Suppressor macrophage (primary cell): ENCODE data around the gene SLC16A12.

Experiments used
- DNase-seq, 4 experiments: peaks; one replicate each; pipeline ENCODE4 v3.0.0-alpha.2; 2020 to 2022
- total RNA-seq, 17 experiments: gene quantifications; one replicate each; lab custom pipeline; 2026; ENCODE audit warnings: mixed read lengths in 6 of 17, inconsistent platforms in 3 of 17; lab: John Stamatoyannopoulos, UW

Gene SLC16A12, protein sequence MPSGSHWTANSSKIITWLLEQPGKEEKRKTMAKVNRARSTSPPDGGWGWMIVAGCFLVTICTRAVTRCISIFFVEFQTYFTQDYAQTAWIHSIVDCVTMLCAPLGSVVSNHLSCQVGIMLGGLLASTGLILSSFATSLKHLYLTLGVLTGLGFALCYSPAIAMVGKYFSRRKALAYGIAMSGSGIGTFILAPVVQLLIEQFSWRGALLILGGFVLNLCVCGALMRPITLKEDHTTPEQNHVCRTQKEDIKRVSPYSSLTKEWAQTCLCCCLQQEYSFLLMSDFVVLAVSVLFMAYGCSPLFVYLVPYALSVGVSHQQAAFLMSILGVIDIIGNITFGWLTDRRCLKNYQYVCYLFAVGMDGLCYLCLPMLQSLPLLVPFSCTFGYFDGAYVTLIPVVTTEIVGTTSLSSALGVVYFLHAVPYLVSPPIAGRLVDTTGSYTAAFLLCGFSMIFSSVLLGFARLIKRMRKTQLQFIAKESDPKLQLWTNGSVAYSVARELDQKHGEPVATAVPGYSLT
- total RNA-seq: 0 to 1.7 (median 0) reads per million in 17 experiments

DNA sequence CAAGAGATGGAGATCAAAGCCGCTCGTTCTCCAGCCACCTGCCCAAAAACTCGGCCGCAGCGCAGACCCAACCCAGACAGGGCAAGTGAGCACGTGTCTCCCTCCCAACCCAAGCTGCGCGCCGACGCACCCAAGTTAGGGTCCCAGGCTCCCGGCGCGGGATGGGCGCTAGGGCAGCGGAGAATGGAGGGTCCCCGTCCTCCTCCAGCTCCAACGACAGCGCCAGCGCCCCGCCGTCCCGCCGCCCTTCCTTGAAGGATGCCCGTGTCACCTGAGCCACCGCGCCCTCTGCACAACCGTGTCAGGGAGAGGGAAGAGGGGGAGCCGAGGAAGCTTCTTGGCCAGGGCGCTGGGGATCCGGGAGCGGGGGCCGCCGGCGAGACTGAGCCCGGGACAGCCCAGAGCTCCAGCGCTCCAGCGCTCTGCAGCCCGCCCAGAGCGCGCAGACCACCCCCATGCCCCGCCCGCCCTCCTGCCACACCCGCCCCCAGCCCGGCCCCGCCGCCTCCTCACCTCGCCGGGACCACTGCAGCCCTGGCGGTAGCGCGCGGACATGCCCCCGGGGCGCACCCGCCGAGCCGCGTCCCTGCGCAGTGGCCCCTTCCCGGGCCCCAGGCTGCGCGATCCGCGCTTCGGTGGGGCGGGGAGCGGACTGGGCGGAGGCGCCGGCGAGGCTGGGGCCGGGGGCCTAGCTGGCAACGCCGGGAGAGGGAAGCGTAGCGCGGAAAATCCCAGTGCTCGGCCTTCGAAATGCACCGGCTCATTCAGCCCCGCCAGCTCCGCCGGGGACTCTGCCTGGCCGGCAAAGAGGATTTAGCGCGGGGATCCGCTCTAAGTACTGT, at the start of gene SLC16A12:
Gene SLC16A12, minus strand, starts transcription at position 424 of the 842 bp plus-strand sequence. CDS start 73,016 bp downstream, outside the sequence.
- peak in 1 of 4 experiments; percentile 2 for DNase-seq

DNA sequence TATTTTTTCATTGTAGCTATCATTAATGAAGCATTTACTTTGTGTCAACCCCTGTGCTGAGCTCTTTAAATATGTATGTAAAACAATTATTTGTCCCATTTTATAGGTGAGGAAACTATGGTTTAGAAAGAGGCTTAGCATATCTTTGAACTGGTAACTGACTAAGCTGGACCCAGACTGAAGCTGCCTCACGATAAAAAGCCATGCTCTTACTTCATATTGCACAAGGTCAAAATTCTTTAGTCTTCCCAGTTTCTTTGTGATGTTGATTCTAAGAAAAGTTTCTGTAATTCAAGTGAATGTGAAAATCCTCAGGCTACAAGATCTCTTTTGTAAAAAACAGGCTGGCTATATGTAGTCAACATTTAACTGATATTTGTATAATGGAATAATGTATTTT, 46.6 kb upstream of the SLC16A12 start:
- no peak for DNase-seq

DNA sequence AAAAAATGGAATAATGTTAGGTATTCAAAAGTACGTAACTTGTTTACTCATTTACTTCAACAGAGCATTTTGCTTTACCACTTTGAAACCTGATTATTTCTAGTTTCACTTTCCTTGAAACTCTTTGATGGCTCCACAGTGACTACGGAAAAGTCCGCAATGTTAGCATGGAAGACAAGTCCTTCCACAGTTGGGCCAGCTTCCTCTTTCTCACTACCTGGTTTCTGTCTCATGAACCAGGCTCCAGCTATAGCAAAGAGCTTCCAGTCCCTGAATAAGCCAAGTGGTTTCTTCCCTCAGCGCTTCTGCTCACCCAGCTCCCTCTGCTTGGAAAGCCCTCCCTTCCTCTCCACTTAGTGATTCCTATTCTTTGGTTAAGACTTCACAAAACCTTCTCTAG, 44.8 kb upstream of the SLC16A12 start:
- DNase-seq: peak in 3 of 4 experiments; percentile 15 to 28 (median 23)

DNA sequence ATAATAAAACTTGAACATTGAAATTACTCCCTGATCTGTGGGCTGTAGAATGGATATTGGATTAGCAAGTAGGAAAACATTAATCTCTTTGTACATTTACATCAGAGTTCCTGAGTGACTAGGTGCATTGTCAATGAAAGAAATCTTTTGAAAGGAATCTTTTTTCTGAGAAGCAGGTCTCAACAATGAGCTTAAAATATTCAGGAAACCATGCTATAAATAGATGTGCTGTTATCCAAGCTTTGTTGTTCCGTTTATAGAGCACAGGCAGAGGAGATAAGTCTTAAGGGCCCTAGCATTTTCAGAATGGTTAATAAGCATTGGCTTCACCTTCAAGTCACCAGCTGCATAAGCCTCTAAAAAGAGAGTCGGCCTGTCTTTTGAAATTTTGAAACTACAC, 41.3 kb upstream of the SLC16A12 start:
- DNase-seq: no peak

DNA sequence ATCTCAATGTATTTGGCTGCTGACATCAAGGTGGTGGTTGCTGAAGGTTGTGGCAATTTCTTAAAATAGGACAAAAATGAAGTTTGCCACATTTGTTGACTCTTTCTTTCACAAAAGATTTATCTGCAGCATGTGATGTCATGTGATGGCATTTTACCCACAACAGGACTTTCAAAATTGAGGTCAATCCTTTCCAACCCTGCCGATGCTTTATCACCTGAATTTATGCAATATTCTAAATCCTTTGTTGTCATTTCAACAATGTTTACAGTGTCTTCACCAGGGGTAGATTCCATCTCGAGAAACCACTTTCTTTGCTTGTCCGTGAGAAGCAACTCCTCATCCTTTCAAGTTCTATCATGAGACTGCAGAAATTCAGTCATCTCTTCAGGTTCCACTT, 40.6 kb upstream of the SLC16A12 start:
- no peak for DNase-seq

DNA sequence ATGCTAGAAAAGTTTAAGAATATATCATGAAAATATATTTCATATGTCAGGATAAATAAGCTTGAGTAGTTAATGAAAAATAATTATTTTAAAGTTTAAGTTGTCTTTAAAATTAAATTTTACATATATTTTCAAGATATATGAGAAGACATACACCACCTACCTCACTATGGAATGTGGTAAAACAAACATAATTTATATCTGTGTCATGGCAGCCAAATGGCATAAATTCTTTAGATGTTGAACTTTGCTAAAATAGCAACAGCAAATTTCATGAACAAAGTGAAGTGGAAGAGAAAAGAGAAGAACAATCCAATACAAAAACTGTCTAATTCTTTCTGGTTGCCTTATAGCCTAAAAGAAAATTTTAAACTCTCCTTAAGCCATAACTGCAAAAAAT, 39.6 kb upstream of the SLC16A12 start:
- DNase-seq: no peak

DNA sequence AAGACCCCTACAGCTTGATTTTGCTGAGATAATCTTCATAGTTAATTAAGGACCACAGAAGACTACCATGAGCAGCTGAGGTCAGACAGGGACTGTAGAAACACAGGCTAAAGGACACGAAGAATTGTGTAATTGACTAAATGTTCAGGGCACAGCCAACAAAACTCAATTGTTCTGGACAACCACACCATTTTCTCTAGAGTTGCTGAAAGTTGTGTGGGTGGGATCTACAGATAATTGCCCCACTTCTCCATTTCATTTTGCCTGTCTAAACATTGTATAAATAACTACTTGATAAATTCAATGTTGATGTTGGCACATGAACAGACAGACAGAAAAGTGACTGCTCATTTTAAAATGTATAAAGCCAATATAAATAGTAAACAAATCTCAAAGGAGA, 39.0 kb upstream of the SLC16A12 start:
- DNase-seq: peak; percentile 12 to 69 (median 36)

DNA sequence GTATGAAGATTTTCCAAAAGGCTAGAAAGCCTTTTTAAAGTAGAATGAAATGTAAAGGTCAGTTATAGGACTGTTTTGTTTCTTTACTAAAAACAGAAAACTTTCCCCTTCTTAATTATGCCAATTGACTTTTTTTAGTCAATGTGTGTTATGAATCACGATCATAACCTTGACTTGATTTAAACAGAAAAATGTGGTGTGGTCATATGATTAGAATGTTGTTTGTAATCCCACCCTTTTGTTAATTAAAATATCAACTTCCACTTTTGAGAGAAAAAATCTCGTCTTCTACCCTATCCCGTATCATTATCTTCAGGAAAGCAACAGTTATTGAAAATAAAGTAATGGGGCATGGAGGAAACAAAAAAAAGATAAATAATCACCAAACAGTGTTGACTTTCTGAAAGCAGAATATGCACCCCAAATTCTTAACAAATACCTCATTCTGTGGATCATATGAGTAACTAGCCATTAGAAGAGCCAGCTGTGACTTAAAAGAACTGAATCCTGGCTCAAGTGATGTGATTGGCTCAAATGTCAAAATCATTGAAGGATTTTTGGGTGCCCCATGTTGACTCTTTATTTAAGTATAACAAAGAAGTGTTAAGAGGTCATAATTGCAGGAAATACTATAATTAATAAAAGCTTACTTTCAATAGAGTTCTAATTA, 32.3 kb upstream of the SLC16A12 start:
- DNase-seq: no peak

DNA sequence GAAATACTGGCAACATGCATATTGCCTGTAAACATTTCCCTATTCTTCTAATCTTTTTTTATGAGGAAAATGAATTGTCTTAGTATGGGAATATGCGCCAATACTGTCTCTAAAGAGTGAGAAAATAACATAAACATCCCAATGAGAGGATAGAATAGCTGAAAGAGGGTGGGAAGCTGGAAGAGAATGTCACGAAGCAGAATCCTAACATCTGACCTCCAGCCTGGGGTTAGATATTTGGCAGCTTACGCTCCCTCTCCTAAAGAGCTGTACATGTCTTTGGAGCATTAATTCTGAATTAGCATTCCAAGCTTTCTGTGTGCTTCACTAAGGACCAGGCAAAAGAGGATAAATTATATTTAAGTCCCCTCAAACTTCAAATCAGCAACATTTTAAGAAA, 31.6 kb upstream of the SLC16A12 start:
- DNase-seq: no peak

DNA sequence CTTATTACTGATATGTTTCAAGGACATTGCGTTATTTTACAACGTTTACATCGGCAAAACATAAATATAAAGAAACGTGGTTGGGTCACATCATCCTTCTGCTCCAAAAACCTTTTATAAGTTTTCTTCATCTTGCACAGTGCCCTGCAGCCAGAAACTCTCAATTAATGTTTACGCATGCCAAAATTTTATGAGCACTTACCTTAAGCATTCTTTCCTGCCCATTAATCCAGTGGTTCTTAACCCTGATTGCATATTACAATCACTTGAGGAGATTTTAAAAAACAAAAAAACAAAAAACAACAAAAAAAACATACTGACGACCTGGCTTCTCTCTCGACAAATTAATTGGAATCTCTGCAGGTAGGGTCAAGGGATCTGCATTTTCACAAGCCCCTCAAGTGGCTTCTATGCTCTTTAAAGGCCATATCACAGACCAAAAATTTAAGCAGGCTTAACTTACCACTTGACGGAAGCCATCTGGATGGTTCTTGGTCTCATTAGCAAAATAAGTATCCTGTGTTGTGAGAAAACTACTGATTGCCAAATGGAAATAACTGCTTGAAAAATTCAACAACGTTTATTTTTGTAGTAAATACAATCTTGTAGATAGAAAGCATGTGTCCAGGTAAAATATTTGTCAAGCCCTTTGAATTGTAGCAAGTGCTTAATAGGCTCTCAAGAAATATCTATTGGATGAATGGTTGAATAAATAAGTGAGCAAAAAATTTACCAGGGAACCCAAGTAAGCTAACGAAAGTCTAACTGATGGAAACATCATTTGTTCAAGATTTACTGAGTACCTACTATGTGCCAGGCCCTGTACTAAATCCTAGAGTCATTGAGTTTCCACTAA, 30.9 kb upstream of the SLC16A12 start:
- DNase-seq: no peak

DNA sequence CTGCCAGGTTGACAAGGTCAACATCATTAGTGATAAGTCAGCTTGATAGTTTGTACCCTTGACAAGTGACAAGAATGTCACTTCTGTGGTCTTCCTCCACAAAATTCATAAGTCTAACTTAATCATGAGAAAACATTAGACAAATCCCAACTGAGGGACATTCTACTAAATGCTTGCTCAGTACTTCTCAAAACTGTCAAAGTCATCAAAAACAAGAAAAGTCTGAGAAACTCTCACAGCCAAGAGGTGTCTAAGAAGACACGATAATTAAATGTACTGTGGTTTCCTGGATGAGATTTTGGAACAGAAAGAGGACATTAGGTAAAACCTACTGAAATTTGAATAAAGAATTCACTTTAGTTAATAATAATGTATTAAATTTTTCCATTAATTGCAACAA, 29.8 kb upstream of the SLC16A12 start:
- no peak for DNase-seq

DNA sequence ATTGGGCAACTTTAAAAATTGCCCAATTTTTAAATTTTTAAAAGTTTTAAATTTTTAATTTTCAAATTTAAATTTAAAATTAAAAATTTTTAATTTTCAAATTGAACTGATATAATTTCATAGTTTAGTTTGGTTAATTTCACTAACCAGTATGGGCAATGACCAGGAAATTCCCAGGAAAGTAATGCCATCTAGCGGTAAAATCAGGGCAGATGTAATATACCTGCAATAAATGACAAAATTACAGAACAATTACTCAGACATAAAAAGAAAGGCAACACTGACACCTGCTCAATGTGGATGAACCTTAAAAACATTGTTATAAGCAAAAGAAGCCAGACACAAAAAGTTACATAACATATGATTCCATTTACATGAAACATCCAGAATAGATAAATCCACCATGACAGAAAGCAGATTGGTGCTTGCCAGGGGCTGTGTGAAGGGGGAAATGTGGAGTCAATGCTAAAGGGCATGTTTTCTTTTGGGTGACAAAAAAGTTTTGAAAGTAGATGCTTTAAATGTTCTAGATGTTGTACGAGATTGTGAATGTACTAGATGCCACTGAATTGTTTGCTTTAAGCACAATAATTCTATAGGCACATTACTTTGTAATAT, 28.6 kb upstream of the SLC16A12 start:
- peak; percentile 46 to 73 (median 58) for DNase-seq

DNA sequence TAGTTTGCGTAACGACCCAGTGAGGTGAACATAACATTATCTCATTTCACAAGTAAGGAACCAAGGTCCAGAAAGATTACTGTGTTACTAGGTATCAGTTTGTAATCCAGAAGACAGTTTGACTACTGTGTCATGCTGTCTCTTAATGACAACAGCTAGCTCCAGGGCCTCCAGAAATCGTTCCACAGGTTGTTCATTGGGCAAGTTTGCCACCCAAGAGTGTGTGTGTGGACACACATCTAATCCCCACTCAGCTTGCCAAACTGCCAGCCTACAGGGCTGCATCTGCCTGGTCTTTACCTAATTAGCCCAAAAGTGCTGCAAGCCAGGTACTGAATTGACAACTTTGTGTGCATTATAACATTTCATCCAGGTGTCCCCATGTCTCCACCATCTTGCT, 27.9 kb upstream of the SLC16A12 start:
- DNase-seq: no peak

DNA sequence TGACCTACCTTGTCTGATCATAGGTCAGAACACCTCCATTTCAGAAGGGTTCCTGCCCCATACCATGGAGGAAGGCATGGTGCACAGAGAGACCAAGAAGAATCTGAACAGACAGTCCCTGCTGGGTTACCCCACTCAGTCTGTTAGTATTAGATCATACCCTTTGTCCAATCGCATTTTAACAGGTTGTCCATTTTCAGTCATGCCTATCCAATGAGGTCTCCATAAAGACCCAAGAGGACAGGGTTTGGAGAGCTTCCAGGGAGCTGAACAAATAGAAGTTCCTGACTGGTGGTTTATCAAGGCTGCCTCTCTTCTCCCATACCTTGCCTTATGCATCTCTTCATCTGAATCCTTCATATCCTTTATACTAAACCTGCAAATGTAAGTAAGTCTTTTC, 21.2 kb upstream of the SLC16A12 start:
- no peak for DNase-seq

DNA sequence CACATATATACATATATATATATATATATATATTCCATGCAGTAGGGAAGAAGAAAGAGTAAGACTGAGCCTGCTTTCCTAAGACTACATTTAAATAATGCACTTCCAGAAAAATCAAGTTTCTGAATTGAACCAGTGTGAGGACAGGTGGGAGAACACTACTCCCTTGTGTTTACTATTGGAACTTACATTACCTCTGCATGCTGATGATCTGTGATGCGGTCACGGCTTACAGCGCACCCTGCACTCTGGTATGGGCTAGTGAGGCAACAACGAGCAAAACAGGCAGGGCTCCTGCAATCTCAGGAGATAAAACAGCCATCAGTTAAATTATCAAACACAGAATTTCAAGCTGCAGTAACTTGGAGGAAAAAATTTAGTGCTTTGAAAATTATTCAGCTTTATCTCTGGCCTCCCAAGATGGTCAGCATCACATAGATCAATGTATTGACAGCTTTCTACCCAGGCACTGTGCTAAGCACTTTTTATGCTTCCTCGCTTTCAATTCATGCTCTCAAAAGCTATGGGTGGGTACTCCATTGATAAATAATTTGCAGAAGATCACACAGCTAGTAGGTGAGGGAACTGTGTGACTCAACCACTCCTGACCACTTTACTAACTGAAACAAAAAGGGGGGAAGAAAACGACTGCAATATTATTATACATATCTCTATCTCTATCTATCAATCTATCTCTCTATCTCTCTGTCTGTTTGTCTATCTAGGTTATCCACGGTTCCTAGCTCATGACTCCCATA, 20.5 kb upstream of the SLC16A12 start:
- DNase-seq: no peak

DNA sequence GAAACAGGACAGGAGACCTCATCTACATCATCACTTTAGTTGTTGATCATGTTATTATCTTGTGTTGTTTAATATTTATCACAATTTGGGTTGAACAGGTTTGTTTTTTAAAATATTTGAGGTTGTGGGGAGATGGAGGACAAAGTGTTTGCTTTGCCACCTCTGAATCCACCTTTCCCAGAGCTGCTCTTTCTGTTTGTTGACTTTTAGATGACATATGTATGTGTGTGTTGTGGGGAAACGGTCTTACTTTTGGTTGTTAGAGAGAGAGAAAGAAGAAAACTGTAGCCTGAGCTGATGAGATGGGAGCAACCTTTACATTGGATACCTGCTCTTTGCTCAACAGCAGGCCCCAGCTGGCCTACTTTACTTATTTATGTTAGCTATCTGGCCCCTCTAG, 19.0 kb upstream of the SLC16A12 start:
- DNase-seq: no peak

DNA sequence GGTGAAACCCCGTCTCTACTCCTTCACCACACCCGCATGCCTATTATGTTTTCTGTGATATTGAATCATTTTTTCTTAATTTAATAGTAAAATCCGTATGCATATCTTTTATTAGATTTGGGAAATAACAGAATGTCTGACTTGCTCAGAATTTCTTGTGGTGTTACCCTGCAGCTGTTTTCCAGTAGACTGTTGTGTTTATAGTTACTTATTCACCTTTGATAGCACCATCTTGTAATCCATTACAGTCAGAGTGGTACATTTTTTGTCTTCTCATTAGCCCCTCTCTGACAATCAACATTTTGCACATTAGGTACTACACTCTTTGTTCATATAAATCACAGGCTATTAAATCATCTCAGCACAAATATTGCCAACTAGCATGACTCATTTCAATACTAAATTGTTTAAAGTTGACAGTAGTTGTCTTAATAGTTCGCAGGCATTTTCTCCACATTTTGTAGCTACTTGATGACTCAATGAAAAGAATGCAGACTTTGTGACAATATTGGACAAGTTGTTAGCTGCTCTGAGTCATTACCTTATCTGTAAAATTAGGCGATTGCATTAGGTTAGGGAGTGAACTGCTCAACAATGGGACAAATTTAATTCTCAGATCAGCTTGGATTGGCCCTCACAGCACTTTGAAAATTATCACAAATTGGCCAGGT, 17.8 kb upstream of the SLC16A12 start:
- no peak for DNase-seq

DNA sequence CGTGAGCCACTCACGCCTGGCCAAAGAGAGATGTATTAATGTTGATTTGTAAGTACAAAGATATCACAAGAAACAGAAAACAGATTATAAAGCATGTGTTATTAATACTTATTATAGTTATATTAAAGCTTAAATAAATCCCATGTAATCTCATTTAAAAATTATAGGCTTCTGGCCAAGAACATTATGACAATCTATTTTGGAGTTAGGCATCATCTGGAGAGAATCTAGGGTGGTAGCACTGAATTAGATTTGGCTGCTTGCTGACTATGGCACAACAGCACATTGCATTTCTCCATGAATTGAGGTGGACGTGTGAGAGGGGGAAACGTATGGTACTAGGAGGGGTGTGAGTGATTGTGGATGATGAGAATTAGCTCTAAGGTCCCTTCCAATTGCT, 16.8 kb upstream of the SLC16A12 start:
- DNase-seq: no peak

DNA sequence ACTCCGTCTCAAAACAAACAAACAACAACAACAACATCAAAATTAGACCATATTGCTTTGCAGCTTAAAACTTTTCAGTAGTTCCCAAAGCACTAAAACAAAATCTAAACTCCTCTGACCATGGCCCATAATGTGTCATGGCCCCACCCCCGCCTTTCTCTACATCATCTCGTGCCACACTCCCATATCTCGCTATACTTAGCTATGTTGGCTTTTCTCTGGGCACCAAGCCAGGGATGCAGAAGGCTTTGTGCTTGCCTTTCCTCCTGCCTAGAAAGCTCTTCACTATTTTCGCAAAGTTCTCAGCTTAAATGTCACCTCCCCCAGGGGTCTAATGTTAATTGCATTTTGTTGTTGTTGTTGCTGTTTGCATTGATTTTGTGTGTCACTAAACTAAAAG, 15.1 kb upstream of the SLC16A12 start:
- DNase-seq: no peak

DNA sequence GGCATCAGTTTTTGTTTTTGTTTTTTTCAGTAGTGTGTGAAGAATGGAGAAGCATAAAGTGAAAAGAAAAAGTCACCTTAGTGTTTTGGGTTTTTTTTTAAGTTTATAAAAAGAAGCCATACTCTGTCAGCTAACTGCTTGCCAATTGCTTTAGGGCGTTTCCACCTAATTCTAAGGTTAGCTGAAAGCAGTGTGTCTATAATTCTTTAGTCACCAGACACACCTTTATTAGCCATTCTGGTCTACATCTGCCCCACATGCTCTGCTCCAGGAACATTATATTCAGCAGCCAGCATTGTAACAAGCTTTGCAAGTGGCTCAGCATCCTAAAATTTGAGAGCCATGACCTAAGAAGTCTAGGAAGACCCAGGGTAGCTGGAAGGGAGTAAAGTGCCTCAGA, 14.1 kb upstream of the SLC16A12 start:
- DNase-seq: no peak
